AG04450 (cell line): ENCODE results near the gene PRPF19. TPM values are rescaled to one million over a fixed set of nuclear protein-coding genes. Genes with fewer than 3 reads are reported as not detected.
A peak's percentile ranks its signal among the peaks of the same experiment; 100 is the strongest.

Experiments used
- CTCF ChIA-PET: fragments of 300-600, 350-600 bp; formaldehyde crosslinking; extraction: SDS; loops from one replicate; lab custom pipeline; 2022; ENCODE audit warnings: antibody characterized with exemption, inconsistent platforms; lab: Charles Lee
- POLR2A ChIA-PET: fragments of 350-600 bp; formaldehyde crosslinking; extraction: SDS; loops from one replicate; lab custom pipeline; 2021; ENCODE audit warnings: antibody characterized with exemption, inconsistent platforms; lab: Yijun Ruan, JAX
- DNase-seq: peaks from one replicate; pipeline ENCODE4 v3.0.0-alpha.2; 2011; ENCODE audit warnings: low read depth, low spot score
- H3K27ac ChIP-seq: one replicate; pipeline ENCODE4 v1.5.1; 2012; ENCODE audit warnings: low read depth, low read length, control low read depth
- H3K27me3 ChIP-seq: one replicate; pipeline ENCODE4 v1.6.0; 2012; ENCODE audit warnings: low read length; ENCODE audit not compliant: control insufficient read depth, insufficient read depth
- H3K4me3 ChIP-seq: 2 replicates; pipeline ENCODE4 v1.5.1; 2011; ENCODE audit warnings: mild to moderate bottlenecking, low read depth, low read length, control low read depth
- H3K9me3 ChIP-seq: 2 replicates; pipeline ENCODE4 v1.5.1; 2012; ENCODE audit warnings: low read length; ENCODE audit not compliant: control insufficient read depth, insufficient read depth
- polyA plus RNA-seq: library from polyadenylated mRNA; depleted of rRNA; stranded (reverse); fragments of >200 nt; gene quantifications from 2 replicates; pipeline ENCODE4 v1.2.3, GENCODE V29; 2011
- TF ChIP-seq, protein P1 (sequence below): IDR thresholded peaks from 2 replicates; pipeline ENCODE4 v1.5.1; 2011; ENCODE audit warnings: low read depth, low read length, control low read depth, inconsistent platforms

Gene PRPF19
- polyA plus RNA-seq, 1 experiment, result 25.1 TPM

- Histone ChIP-seq H3K27ac (peak overlapping the region; percentile 11), H3K27me3 (no peaks in the 10 kb centered on the region), H3K4me3 (no peak overlapping the region), H3K9me3 (no peaks in the 10 kb centered on the region)
- TF ChIP-seq, protein P1, sequence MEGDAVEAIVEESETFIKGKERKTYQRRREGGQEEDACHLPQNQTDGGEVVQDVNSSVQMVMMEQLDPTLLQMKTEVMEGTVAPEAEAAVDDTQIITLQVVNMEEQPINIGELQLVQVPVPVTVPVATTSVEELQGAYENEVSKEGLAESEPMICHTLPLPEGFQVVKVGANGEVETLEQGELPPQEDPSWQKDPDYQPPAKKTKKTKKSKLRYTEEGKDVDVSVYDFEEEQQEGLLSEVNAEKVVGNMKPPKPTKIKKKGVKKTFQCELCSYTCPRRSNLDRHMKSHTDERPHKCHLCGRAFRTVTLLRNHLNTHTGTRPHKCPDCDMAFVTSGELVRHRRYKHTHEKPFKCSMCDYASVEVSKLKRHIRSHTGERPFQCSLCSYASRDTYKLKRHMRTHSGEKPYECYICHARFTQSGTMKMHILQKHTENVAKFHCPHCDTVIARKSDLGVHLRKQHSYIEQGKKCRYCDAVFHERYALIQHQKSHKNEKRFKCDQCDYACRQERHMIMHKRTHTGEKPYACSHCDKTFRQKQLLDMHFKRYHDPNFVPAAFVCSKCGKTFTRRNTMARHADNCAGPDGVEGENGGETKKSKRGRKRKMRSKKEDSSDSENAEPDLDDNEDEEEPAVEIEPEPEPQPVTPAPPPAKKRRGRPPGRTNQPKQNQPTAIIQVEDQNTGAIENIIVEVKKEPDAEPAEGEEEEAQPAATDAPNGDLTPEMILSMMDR, result no peak
- CTCF ChIA-PET, result interaction anchor here (1.4 to 1.8 kb wide), 2 partner anchors 24 to 45 kb away, joined by 7 to 10 read pairs; no protein-coding TSS in a partner anchor
- no peak for DNase-seq
- POLR2A ChIA-PET, result no interaction called here
Measured at GRCh38 chr11:60875366-60876167, 30.8 kb downstream of the PRPF19 start.

GRCh38 chr11:60874421-60875365, 31.7 kb downstream of the PRPF19 start:
- CTCF ChIA-PET, result interaction anchor here (0.8 to 1.8 kb wide), 3 partner anchors 13 to 44 kb away, joined by 3 to 10 read pairs (median 7); no protein-coding TSS in a partner anchor
- no peak overlapping the region for H3K27ac ChIP-seq
- H3K27me3 ChIP-seq, result no peaks in the 10 kb centered on the region
- H3K4me3 ChIP-seq, result no peak overlapping the region
- no peak for DNase-seq
- TF ChIP-seq, protein P1, result no peak
- no peaks in the 10 kb centered on the region for H3K9me3 ChIP-seq
- POLR2A ChIA-PET, result no interaction called here

DNA sequence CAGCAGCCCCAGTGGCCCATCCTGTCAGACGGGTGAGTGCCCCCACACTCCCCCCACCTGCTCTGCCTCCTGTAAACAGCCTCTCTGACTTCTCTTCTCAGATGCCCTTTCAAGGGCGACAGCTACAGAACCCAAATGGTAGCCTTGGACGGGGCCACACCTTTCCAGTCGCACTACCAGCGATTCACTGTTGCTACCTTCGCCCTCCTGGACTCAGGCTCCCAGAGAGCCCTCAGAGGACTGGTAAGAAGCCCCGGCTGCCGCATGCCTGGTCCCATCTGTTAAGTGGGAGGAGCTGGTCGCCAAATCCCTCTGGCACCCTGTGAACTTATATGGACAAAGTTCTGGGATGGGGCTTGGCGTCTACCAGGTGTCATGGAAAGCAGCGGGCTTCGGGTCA, 32.9 kb downstream of the PRPF19 start:
- no peak for DNase-seq
- no peak overlapping the region for H3K4me3 ChIP-seq
- TF ChIP-seq, protein P1, result no peak
- ChIA-PET CTCF (interaction anchor here (0.8 to 3.6 kb wide), 3 partner anchors 14 to 42 kb away, joined by 3 to 24 read pairs (median 4); no protein-coding TSS in a partner anchor), POLR2A (interaction anchor here (0.6 to 1.8 kb wide), 3 partner anchors 13 to 52 kb away, joined by 3 to 7 read pairs (median 4); no protein-coding TSS in a partner anchor)
- H3K27ac ChIP-seq, result peak overlapping the region; percentile 11
- H3K9me3 ChIP-seq, result no peaks in the 10 kb centered on the region; the same call in 1 of the 2 replicates
- H3K27me3 ChIP-seq, result peaks cover 2% of the 10 kb centered on the region

DNA sequence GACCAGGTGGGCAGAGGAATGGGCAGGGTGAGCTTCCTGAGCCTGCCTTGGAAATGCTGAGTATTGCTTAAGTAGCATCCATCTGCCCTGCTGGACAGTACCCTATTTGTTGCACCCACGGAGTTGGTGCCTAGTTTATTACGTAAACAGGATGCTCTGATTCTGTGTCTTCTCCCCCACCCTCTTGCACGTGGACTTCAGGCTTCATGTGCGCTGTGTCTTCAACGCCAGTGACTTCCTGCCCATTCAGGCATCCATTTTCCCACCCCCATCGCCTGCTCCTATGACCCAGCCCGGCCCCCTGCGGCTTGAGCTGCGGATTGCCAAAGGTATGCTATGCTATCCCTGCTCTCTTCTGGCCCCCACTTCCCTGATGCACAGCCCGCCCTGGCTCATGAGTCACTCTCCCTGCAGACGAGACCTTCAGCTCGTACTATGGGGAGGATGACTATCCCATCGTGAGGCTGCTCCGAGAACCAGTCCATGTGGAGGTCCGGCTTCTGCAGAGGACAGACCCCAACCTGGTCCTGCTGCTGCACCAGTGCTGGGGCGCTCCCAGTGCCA, 33.3 kb downstream of the PRPF19 start:
- ChIA-PET CTCF (interaction anchor here (1.0 to 3.6 kb wide), 3 partner anchors 15 to 41 kb away, joined by 4 to 24 read pairs (median 17); no protein-coding TSS in a partner anchor), POLR2A (interaction anchor here (0.6 to 1.8 kb wide), 3 partner anchors 12 to 33 kb away, joined by 4 to 7 read pairs (median 5); no protein-coding TSS in a partner anchor)
- Histone ChIP-seq H3K9me3 (no peaks in the 10 kb centered on the region; the same call in 1 of the 2 replicates), H3K27ac (peak overlapping the region; percentile 70), H3K4me3 (no peak overlapping the region), H3K27me3 (peaks cover 2% of the 10 kb centered on the region)
- DNase-seq, result peak; percentile 39
- TF ChIP-seq, protein P1, result no peak
